ENCODE data around the gene HSPA12A. TPM values are rescaled to one million over a fixed set of nuclear protein-coding genes. Genes with fewer than 3 reads are reported as not detected.

HSPA12A gene
- total and polyA plus RNA-seq, 2 donors (not counting 1 experiment from before 2014, with no cell fraction given): 14.4 to 15.7 TPM

DNA sequence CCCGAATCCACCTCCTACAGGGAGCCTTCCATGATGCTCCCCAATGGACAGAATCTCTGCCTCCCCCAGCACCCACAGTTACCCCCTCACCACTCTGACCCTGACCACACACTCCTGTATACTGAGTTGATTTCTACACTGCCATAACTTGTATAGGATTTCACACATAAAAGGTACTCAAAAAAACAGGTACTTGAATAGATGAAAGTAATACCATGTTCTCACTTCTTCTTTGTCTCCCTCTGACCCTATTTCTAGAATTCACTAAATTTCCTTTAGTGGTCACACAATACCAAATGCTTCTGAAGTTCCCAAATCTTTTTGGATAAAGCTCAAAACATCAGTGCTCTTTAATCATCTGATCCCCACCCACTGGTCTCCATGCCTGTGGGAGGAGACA is 45.4 kb downstream of the HSPA12A start:
- Histone ChIP-seq H3K4me3 (replicated peaks in 1 of 4; ENCODE audit: control extremely low read depth in 1 of 4, insufficient read depth in 1 of 4, low read depth in 3 of 4, low read length in 4 of 4) (no peak overlapping the region), H3K9me3 (ENCODE audit: control insufficient read depth, insufficient read depth, low read depth, low read length) (no peaks in the 10 kb centered on the region), H3K9ac (ENCODE audit: insufficient read depth, low read length) (no peak overlapping the region), H3K36me3 (ENCODE audit: control insufficient read depth, insufficient read depth, low read length) (peaks cover 2% of the 10 kb centered on the region), H3K27ac (ENCODE audit: insufficient read depth, low read length) (no peak overlapping the region), H2AFZ (ENCODE audit: low read length) (no peak overlapping the region), H3K4me1 (ENCODE audit: control insufficient read depth, extremely low read depth, insufficient read depth, low read length) (no peaks in the 10 kb centered on the region), H4K20me1 (ENCODE audit: control insufficient read depth, extremely low read depth, insufficient read depth, low read length) (no peaks in the 10 kb centered on the region), H3K27me3 (ENCODE audit: control insufficient read depth, insufficient read depth, low read length) (no peaks in the 10 kb centered on the region), H3K4me2 (ENCODE audit: extremely low read depth, insufficient read depth, low read length) (no peak overlapping the region), H3K79me2 (ENCODE audit: control insufficient read depth, insufficient read depth, low read length) (no peaks in the 10 kb centered on the region)
- no peak for DNase-seq (ENCODE audit: low read depth in 2 of 2)
- no peak for TF ChIP-seq CTCF (conservative IDR thresholded peaks at IDR 0.05 in 1 of 2, IDR thresholded peaks at IDR 0.05 in 1 of 2; ENCODE audit: low read depth in 1 of 2, low read length in 2 of 2)
- TF ChIP-seq EZH2 (IDR thresholded peaks at IDR 0.05; ENCODE audit: low read length, missing control alignments): no peak

- Histone ChIP-seq H3K27ac (ENCODE audit: insufficient read depth, low read length) (no peak overlapping the region), H3K9me3 (ENCODE audit: control insufficient read depth, insufficient read depth, low read depth, low read length) (no peaks in the 10 kb centered on the region), H2AFZ (ENCODE audit: low read length) (no peak overlapping the region), H3K4me2 (ENCODE audit: extremely low read depth, insufficient read depth, low read length) (no peak overlapping the region), H3K4me1 (ENCODE audit: control insufficient read depth, extremely low read depth, insufficient read depth, low read length) (peaks cover 7% of the 10 kb centered on the region), H3K36me3 (ENCODE audit: control insufficient read depth, insufficient read depth, low read length) (peaks cover 2% of the 10 kb centered on the region), H3K79me2 (ENCODE audit: control insufficient read depth, insufficient read depth, low read length) (no peaks in the 10 kb centered on the region), H3K27me3 (ENCODE audit: control insufficient read depth, insufficient read depth, low read length) (no peaks in the 10 kb centered on the region), H4K20me1 (ENCODE audit: control insufficient read depth, extremely low read depth, insufficient read depth, low read length) (no peaks in the 10 kb centered on the region), H3K9ac (ENCODE audit: insufficient read depth, low read length) (no peak overlapping the region), H3K4me3 (replicated peaks in 1 of 4; ENCODE audit: control extremely low read depth in 1 of 4, insufficient read depth in 1 of 4, low read depth in 3 of 4, low read length in 4 of 4) (no peak overlapping the region)
- TF ChIP-seq CTCF (conservative IDR thresholded peaks at IDR 0.05 in 1 of 2, IDR thresholded peaks at IDR 0.05 in 1 of 2; ENCODE audit: low read depth in 1 of 2, low read length in 2 of 2) (no peak), EZH2 (IDR thresholded peaks at IDR 0.05; ENCODE audit: low read length, missing control alignments) (no peak)
- DNase-seq (ENCODE audit: low read depth in 2 of 2): no peak
Observed at GRCh38 chr10:116694927-116695268, 47.5 kb downstream of the HSPA12A start.

DNA sequence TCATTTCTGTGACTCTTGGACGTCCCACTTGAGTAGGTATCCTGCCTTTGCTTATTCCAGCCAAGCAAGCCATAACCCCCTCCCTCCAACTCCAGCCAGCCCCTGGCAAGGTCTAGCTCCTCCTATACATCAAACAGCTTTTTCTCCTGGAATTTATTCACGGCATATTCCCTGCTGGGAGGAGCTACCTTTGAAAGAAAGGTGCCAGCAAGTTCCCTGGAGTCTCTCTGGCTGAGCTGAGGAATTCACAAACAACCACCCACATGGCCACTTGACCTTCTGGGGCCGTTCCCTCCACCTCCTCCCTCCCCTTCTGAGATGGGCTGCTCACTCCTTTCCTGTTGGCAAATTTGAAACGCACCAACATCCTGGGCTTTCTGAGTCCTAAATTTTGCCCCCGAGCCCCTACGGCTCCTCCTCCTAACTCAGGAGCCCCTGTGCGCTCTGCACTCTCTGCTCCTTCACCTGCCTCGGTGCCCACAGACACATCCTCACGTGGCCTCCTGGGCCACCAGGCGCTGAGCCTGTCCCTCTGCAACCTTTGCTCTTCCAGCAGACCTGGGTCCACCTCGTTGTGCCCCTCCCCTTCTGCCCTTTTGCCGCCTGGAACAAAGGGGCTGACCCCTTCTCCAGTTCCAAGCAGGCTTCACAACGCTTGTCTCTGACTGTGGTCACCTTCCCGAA is 48.0 kb downstream of the HSPA12A start:
- DNase-seq (ENCODE audit: low read depth in 2 of 2): peak in 1 of 2 donors; percentile 7
- no peak overlapping the region for H3K9ac ChIP-seq (ENCODE audit: insufficient read depth, low read length)
- H4K20me1 ChIP-seq (ENCODE audit: control insufficient read depth, extremely low read depth, insufficient read depth, low read length): no peaks in the 10 kb centered on the region
- no peak overlapping the region for H3K27ac ChIP-seq (ENCODE audit: insufficient read depth, low read length)
- H3K4me2 ChIP-seq (ENCODE audit: extremely low read depth, insufficient read depth, low read length): no peak overlapping the region
- H3K4me1 ChIP-seq (ENCODE audit: control insufficient read depth, extremely low read depth, insufficient read depth, low read length): peaks cover 7% of the 10 kb centered on the region
- no peaks in the 10 kb centered on the region for H3K79me2 ChIP-seq (ENCODE audit: control insufficient read depth, insufficient read depth, low read length)
- H3K27me3 ChIP-seq (ENCODE audit: control insufficient read depth, insufficient read depth, low read length): no peaks in the 10 kb centered on the region
- peaks cover 2% of the 10 kb centered on the region for H3K36me3 ChIP-seq (ENCODE audit: control insufficient read depth, insufficient read depth, low read length)
- H2AFZ ChIP-seq (ENCODE audit: low read length): no peak overlapping the region
- no peak overlapping the region for H3K4me3 ChIP-seq (replicated peaks in 1 of 4; ENCODE audit: control extremely low read depth in 1 of 4, insufficient read depth in 1 of 4, low read depth in 3 of 4, low read length in 4 of 4)
- H3K9me3 ChIP-seq (ENCODE audit: control insufficient read depth, insufficient read depth, low read depth, low read length): no peaks in the 10 kb centered on the region
- TF ChIP-seq CTCF (conservative IDR thresholded peaks at IDR 0.05 in 1 of 2, IDR thresholded peaks at IDR 0.05 in 1 of 2; ENCODE audit: low read depth in 1 of 2, low read length in 2 of 2): no peak
- no peak for TF ChIP-seq EZH2 (IDR thresholded peaks at IDR 0.05; ENCODE audit: low read length, missing control alignments)

Data from fibroblast of lung (primary cell).